PC-3 (cell line): ENCODE results near the gene USP8. TPM values are rescaled to one million over a fixed set of nuclear protein-coding genes. Genes with fewer than 3 reads are reported as not detected.

ENCODE experiments used
- ATAC-seq: fragments of 200-7000 bp; cut with Tn5 transposase; 2 replicates; pipeline ENCODE4 v1.9.1; 2020; ENCODE audit warnings: mild to moderate bottlenecking, moderate library complexity
- BruUV-seq: library from RNA; stranded (reverse); fragments of 400-500 nt; replicated peaks from 2 replicates; lab custom pipeline; 2021; lab: Mats Ljungman, UMichigan
- CTCF ChIA-PET: fragments of 300-600 bp; sonication (Branson Sonifier 250); formaldehyde crosslinking; loops from one replicate; lab custom pipeline; 2022; ENCODE audit warnings: antibody characterized with exemption; lab: Charles Lee
- POLR2A ChIA-PET: fragments of 300-600 bp; sonication (Branson Sonifier 250); formaldehyde crosslinking; loops from one replicate; lab custom pipeline; 2022; ENCODE audit warnings: antibody characterized with exemption; ENCODE audit not compliant: unreplicated experiment; lab: Charles Lee
- DNase-seq: peaks from one replicate; pipeline ENCODE4 v3.0.0-alpha.2; 2015
- H2AFZ ChIP-seq: fragments of 300-600 bp; sonication (generic); 2 replicates; pipeline ENCODE4 v1.6.0; 2016; ENCODE audit warnings: antibody characterized with exemption, low read length
- H3F3A ChIP-seq: fragments of 300-600 bp; sonication (generic); one replicate; pipeline ENCODE4 v1.6.0; 2017; ENCODE audit warnings: antibody characterized with exemption, low read length, control low read depth, mild to moderate bottlenecking; ENCODE audit not compliant: unreplicated experiment
- H3K27ac ChIP-seq: fragments of 300-600 bp; sonication (generic); 2 replicates; pipeline ENCODE4 v1.5.1; 2016; ENCODE audit warnings: mild to moderate bottlenecking, low read length
- H3K27me3 ChIP-seq: fragments of 300-600 bp; sonication (generic); 2 replicates; pipeline ENCODE4 v1.6.1; 2016; ENCODE audit warnings: low read length, mixed read lengths
- H3K36me3 ChIP-seq: fragments of 300-600 bp; sonication (generic); 2 replicates; pipeline ENCODE4 v1.6.1; 2016; ENCODE audit warnings: low read depth, mixed run types, low read length, mixed read lengths
- H3K4me1 ChIP-seq: fragments of 300-600 bp; sonication (generic); 2 replicates; pipeline ENCODE4 v1.5.1; 2016; ENCODE audit warnings: low read length; ENCODE audit not compliant: insufficient read depth
- H3K4me2 ChIP-seq: fragments of 300-600 bp; sonication (generic); 2 replicates; pipeline ENCODE4 v1.6.0; 2016; ENCODE audit warnings: low read length
- H3K4me3 ChIP-seq: fragments of 300-600 bp; sonication (generic); 2 replicates; pipeline ENCODE4 v1.5.1; 2016; ENCODE audit warnings: mild to moderate bottlenecking, low read length, mixed read lengths
- H3K79me2 ChIP-seq: fragments of 300-600 bp; sonication (generic); 2 replicates; pipeline ENCODE4 v1.6.1; 2017; ENCODE audit warnings: low read length, mixed read lengths
- H3K9ac ChIP-seq: fragments of 300-600 bp; sonication (generic); 2 replicates; pipeline ENCODE4 v1.6.0; 2016; ENCODE audit warnings: mild to moderate bottlenecking, low read length
- H3K9me2 ChIP-seq: fragments of 300-600 bp; sonication (generic); replicated peaks from 2 replicates; pipeline ENCODE4 v1.6.1; 2016; ENCODE audit warnings: mixed run types, low read length, mixed read lengths
- H3K9me3 ChIP-seq: fragments of 300-600 bp; sonication (generic); 2 replicates; pipeline ENCODE4 v1.6.1; 2016; ENCODE audit warnings: low read length, mixed read lengths
- H4K20me1 ChIP-seq: fragments of 300-600 bp; sonication (generic); 2 replicates; pipeline ENCODE4 v1.6.1; 2016; ENCODE audit warnings: low read length, mixed read lengths
- EZH2 ChIP-seq: fragments of 300-600 bp; sonication (generic); IDR thresholded peaks from one replicate; pipeline ENCODE4 v1.6.1; 2017; ENCODE audit warnings: antibody characterized with exemption, mild to moderate bottlenecking, low read length; ENCODE audit not compliant: unreplicated experiment
- EZH2phosphoT487 ChIP-seq: fragments of 300-600 bp; sonication (generic); IDR thresholded peaks from 2 replicates; pipeline ENCODE4 v1.6.1; 2018; ENCODE audit warnings: mild to moderate bottlenecking, antibody characterized with exemption, low read length, borderline replicate concordance
- intact Hi-C: fragments of 100-400 bp; cut with micrococcal nuclease; formaldehyde crosslinking; loops from 2 replicates; pipeline ENCODE4 v1.9.0; 2023
- total RNA-seq: library from RNA; depleted of rRNA; stranded (reverse); fragments of >200 nt; gene quantifications from 2 replicates; pipeline ENCODE4 v1.2.3, GENCODE V29; 2014
- TF ChIP-seq, protein P1 (sequence below): fragments of 300-600 bp; sonication (generic); conservative IDR thresholded peaks from 2 replicates; pipeline ENCODE4 v1.5.1; 2017; ENCODE audit warnings: antibody characterized with exemption, low read depth, mild to moderate bottlenecking, low read length

The USP8 gene
- total RNA-seq, 1 experiment from 2014 or later: 24.6 TPM

DNA sequence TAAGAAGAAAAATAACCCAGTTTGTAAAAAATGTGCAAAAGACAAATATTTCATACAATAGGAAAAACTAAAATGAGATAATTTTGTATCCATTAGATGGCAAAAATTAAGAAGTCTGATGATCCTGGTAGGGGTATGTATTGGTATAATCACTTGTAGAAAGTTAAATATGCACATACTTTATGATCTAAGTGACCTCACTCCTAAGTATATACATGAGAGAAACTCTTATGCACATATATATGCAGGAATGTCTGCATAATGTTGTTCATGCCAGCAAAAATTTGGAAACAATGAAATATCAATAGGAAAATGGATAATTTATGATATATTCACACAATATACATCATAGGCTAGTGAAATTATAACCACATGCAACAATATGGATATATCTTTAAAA lies 88.8 kb downstream of the USP8 start:
- Histone ChIP-seq H3K4me3 (no peak overlapping the region), H3K27ac (no peak overlapping the region), H3K4me2 (no peak overlapping the region), H3K79me2 (no peaks in the 10 kb centered on the region), H3K27me3 (no peaks in the 10 kb centered on the region), H3K4me1 (no peaks in the 10 kb centered on the region), H3K9me2 (no peaks in the 10 kb centered on the region), H3K36me3 (no peaks in the 10 kb centered on the region), H4K20me1 (no peaks in the 10 kb centered on the region), H3K9me3 (no peaks in the 10 kb centered on the region), H3F3A (no peaks in the 10 kb centered on the region), H2AFZ (no peak overlapping the region), H3K9ac (no peak overlapping the region)
- POLR2A ChIA-PET: no interaction called here
- CTCF ChIA-PET: no interaction called here
- ATAC-seq (no peak), DNase-seq (no peak)
- BruUV-seq: no TSS peak
- TF ChIP-seq, protein P1, sequence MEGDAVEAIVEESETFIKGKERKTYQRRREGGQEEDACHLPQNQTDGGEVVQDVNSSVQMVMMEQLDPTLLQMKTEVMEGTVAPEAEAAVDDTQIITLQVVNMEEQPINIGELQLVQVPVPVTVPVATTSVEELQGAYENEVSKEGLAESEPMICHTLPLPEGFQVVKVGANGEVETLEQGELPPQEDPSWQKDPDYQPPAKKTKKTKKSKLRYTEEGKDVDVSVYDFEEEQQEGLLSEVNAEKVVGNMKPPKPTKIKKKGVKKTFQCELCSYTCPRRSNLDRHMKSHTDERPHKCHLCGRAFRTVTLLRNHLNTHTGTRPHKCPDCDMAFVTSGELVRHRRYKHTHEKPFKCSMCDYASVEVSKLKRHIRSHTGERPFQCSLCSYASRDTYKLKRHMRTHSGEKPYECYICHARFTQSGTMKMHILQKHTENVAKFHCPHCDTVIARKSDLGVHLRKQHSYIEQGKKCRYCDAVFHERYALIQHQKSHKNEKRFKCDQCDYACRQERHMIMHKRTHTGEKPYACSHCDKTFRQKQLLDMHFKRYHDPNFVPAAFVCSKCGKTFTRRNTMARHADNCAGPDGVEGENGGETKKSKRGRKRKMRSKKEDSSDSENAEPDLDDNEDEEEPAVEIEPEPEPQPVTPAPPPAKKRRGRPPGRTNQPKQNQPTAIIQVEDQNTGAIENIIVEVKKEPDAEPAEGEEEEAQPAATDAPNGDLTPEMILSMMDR: no peak
- TF ChIP-seq EZH2 (no peak), EZH2phosphoT487 (no peak)
- intact Hi-C loops: no loop called here

DNA sequence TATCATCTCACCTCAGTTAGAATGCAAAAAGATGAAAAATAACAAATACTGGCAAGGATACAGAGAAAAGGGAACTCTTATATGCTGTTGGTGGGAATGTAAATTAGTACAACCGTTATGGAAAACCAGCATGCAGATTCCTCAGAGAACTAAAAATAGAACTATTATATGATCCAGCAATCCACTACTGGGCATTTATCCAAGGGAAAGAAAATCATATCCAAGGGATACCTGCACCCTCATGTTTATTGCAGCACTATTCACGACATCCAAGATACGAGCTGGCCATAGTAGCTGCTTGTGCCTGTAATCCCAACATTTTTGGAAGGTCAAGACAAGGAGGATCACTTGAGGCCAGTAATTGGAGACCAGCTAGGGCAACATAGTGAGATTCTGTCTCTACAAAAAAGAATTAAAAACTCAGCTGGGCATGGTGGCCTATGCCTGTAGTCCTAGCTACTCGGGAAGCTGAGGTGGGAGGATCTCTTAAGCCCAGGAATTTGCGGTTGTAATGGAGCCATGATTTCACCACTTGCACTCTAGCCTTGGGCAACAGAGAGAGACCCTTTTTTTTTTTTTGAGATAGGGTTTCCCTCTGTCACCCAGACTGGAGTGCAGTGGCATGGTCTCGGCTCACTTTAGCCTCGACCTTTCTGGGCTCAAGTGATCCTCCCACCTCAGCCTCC lies 95.7 kb downstream of the USP8 start:
- no peaks in the 10 kb centered on the region for H4K20me1 ChIP-seq
- H3K9me2 ChIP-seq: no peaks in the 10 kb centered on the region
- no peaks in the 10 kb centered on the region for H3K4me1 ChIP-seq
- TF ChIP-seq, protein P1: no peak
- TF ChIP-seq EZH2phosphoT487 (no peak), EZH2 (no peak)
- no peak overlapping the region for H2AFZ ChIP-seq
- H3F3A ChIP-seq: no peaks in the 10 kb centered on the region
- no peak overlapping the region for H3K4me2 ChIP-seq
- BruUV-seq: no TSS peak
- H3K9ac ChIP-seq: no peak overlapping the region
- no peak overlapping the region for H3K4me3 ChIP-seq
- no peaks in the 10 kb centered on the region for H3K79me2 ChIP-seq
- ChIA-PET POLR2A (no interaction called here), CTCF (no interaction called here)
- ATAC-seq (no peak), DNase-seq (no peak)
- intact Hi-C loops: no loop called here
- no peaks in the 10 kb centered on the region for H3K36me3 ChIP-seq
- H3K9me3 ChIP-seq: no peaks in the 10 kb centered on the region
- H3K27me3 ChIP-seq: no peaks in the 10 kb centered on the region
- no peak overlapping the region for H3K27ac ChIP-seq

DNA sequence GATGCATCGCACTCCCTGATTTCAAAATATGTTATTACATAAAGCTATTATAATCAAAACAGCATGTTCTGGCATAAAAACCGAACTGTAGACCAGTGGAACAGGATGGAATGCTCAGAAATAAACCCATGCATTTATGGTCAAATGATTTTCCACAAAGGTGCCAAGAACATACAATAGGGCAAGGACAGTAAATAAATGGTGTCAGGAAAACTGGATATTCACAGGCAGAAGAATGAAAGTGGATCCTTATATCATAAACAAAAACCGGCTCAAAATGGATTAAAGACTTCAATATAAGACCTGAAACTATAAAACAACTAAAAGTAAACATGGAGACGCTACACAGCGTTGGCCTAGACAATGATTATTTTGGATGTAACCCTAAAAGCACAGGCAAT lies 99.6 kb downstream of the USP8 start:
- CTCF ChIA-PET: no interaction called here
- H3K27me3 ChIP-seq: no peaks in the 10 kb centered on the region
- no peaks in the 10 kb centered on the region for H3F3A ChIP-seq
- ATAC-seq (no peak), DNase-seq (no peak)
- no peak overlapping the region for H3K9ac ChIP-seq
- no TSS peak for BruUV-seq
- H3K4me1 ChIP-seq: no peaks in the 10 kb centered on the region
- no peaks in the 10 kb centered on the region for H3K79me2 ChIP-seq
- H3K36me3 ChIP-seq: no peaks in the 10 kb centered on the region
- H4K20me1 ChIP-seq: no peaks in the 10 kb centered on the region
- H3K4me3 ChIP-seq: no peak overlapping the region
- no peak overlapping the region for H3K27ac ChIP-seq
- no peak overlapping the region for H2AFZ ChIP-seq
- POLR2A ChIA-PET: no interaction called here
- H3K9me2 ChIP-seq: no peaks in the 10 kb centered on the region
- no peaks in the 10 kb centered on the region for H3K9me3 ChIP-seq
- H3K4me2 ChIP-seq: no peak overlapping the region
- TF ChIP-seq EZH2phosphoT487 (no peak), EZH2 (no peak)
- TF ChIP-seq, protein P1: no peak
- intact Hi-C loops: no loop called here
